Measurements from ENCODE around the gene PMPCA. TPM values are rescaled to one million over a fixed set of nuclear protein-coding genes. Genes with fewer than 3 reads are reported as not detected.

PMPCA gene
- total RNA-seq, 2 donors from 2014 or later: 82.7 to 85.4 TPM

GRCh38 chr9:136374183-136374575 lies 36.3 kb upstream of the PMPCA start:
- Histone ChIP-seq H3K27me3 (ENCODE audit: control insufficient read depth, insufficient read depth, low read length, poor library complexity, severe bottlenecking) (no peaks in the 10 kb centered on the region), H3K4me3 (ENCODE audit: low read length) (no peak overlapping the region), H3K4me1 (ENCODE audit: control insufficient read depth, insufficient read depth, low read length) (no peaks in the 10 kb centered on the region), H3K9ac (ENCODE audit: extremely low read depth, low read length, poor library complexity, severe bottlenecking) (no peak overlapping the region), H3K36me3 (ENCODE audit: control insufficient read depth, insufficient read depth, low read length) (peaks cover 13% of the 10 kb centered on the region), H3K27ac (ENCODE audit: low read depth, low read length) (no peak overlapping the region), H3K9me3 (ENCODE audit: control insufficient read depth, low read length) (no peaks in the 10 kb centered on the region)
- Mint-ChIP-seq H3K9me3 (no peaks in the 10 kb centered on the region), H3K4me3 (no peak overlapping the region), H3K36me3 (ENCODE audit: low read depth) (no peaks in the 10 kb centered on the region), H3K27me3 (ENCODE audit: insufficient read depth) (no peaks in the 10 kb centered on the region), H3K27ac (peak overlapping the region; percentile 13), H3K4me1 (no peaks in the 10 kb centered on the region)
- 93 to 98% methylated on average over 10 to 14 of the region's 14 CpGs for WGBS, 2 experiments (ENCODE audit: insufficient coverage in 1 of 2, insufficient read length in 1 of 2)
- DNase-seq: no peak
- no peak for TF ChIP-seq CTCF (conservative IDR thresholded peaks at IDR 0.05)

GRCh38 chr9:136375096-136375495 lies 35.4 kb upstream of the PMPCA start:
- no peaks in the 10 kb centered on the region for H3K9me3 Mint-ChIP-seq
- no peaks in the 10 kb centered on the region for H3K4me1 Mint-ChIP-seq
- no peaks in the 10 kb centered on the region for H3K27me3 Mint-ChIP-seq (ENCODE audit: insufficient read depth)
- no peak overlapping the region for H3K4me3 ChIP-seq (ENCODE audit: low read length)
- peaks cover 13% of the 10 kb centered on the region for H3K36me3 ChIP-seq (ENCODE audit: control insufficient read depth, insufficient read depth, low read length)
- H3K27me3 ChIP-seq (ENCODE audit: control insufficient read depth, insufficient read depth, low read length, poor library complexity, severe bottlenecking): no peaks in the 10 kb centered on the region
- no peaks in the 10 kb centered on the region for H3K36me3 Mint-ChIP-seq (ENCODE audit: low read depth)
- H3K27ac ChIP-seq (ENCODE audit: low read depth, low read length): peak overlapping the region; percentile 44
- H3K4me3 Mint-ChIP-seq: no peak overlapping the region
- no peak for DNase-seq
- WGBS, 2 experiments (ENCODE audit: insufficient coverage in 1 of 2, insufficient read length in 1 of 2): 95% methylated on average over 12 of the region's 12 CpGs
- no peak overlapping the region for H3K27ac Mint-ChIP-seq
- no peak for TF ChIP-seq CTCF (conservative IDR thresholded peaks at IDR 0.05)
- H3K9ac ChIP-seq (ENCODE audit: extremely low read depth, low read length, poor library complexity, severe bottlenecking): no peak overlapping the region
- no peaks in the 10 kb centered on the region for H3K4me1 ChIP-seq (ENCODE audit: control insufficient read depth, insufficient read depth, low read length)
- H3K9me3 ChIP-seq (ENCODE audit: control insufficient read depth, low read length): no peaks in the 10 kb centered on the region

GRCh38 chr9:136376457-136376856 lies 34.0 kb upstream of the PMPCA start:
- no peak for TF ChIP-seq CTCF (conservative IDR thresholded peaks at IDR 0.05)
- no peak overlapping the region for H3K4me3 ChIP-seq (ENCODE audit: low read length)
- H3K9me3 ChIP-seq (ENCODE audit: control insufficient read depth, low read length): no peaks in the 10 kb centered on the region
- H3K36me3 ChIP-seq (ENCODE audit: control insufficient read depth, insufficient read depth, low read length): peaks cover 13% of the 10 kb centered on the region
- H3K9me3 Mint-ChIP-seq: no peaks in the 10 kb centered on the region
- no peaks in the 10 kb centered on the region for H3K4me1 ChIP-seq (ENCODE audit: control insufficient read depth, insufficient read depth, low read length)
- no peak overlapping the region for H3K4me3 Mint-ChIP-seq
- H3K27ac Mint-ChIP-seq: no peak overlapping the region
- WGBS, 2 experiments (ENCODE audit: insufficient coverage in 1 of 2, insufficient read length in 1 of 2): 94 to 100% methylated on average over 3 to 8 of the region's 8 CpGs
- H3K4me1 Mint-ChIP-seq: no peaks in the 10 kb centered on the region
- DNase-seq: no peak
- H3K27ac ChIP-seq (ENCODE audit: low read depth, low read length): no peak overlapping the region
- H3K27me3 Mint-ChIP-seq (ENCODE audit: insufficient read depth): no peaks in the 10 kb centered on the region
- H3K36me3 Mint-ChIP-seq (ENCODE audit: low read depth): peaks cover 2% of the 10 kb centered on the region
- H3K27me3 ChIP-seq (ENCODE audit: control insufficient read depth, insufficient read depth, low read length, poor library complexity, severe bottlenecking): no peaks in the 10 kb centered on the region
- no peak overlapping the region for H3K9ac ChIP-seq (ENCODE audit: extremely low read depth, low read length, poor library complexity, severe bottlenecking)
